CD4-positive, CD25-positive, alpha-beta regulatory T cell (primary cell): Measurements from ENCODE around the gene TRAPPC3. TPM values are rescaled to one million over a fixed set of nuclear protein-coding genes. Genes with fewer than 3 reads are reported as not detected.
A peak's percentile ranks its signal among the peaks of the same experiment; 100 is the strongest.

Experiments
- ATAC-seq, 2 donors: fragments of 150-1000 bp; cut with Tn5 transposase; one replicate each; pipeline ENCODE4 v1.10.0; 2021; ENCODE audit warnings: low read depth in 2 of 2, moderate number of reproducible peaks in 2 of 2, moderate library complexity in 1 of 2
- DNase-seq, 3 donors: peaks; one replicate each; pipeline versions ENCODE4 v3.0.0 to v3.0.0-alpha.2; 2012 to 2022; ENCODE audit warnings: mixed read lengths in 1 of 3
- H3K27ac ChIP-seq: one replicate; pipeline ENCODE4 v1.7.0; 2013; ENCODE audit warnings: mild to moderate bottlenecking, low read length; ENCODE audit not compliant: insufficient read depth, poor library complexity, severe bottlenecking
- H3K27me3 ChIP-seq: one replicate; pipeline ENCODE4 v1.7.0; 2013; ENCODE audit warnings: low read length; ENCODE audit not compliant: control insufficient read depth, insufficient read depth
- H3K36me3 ChIP-seq: one replicate; pipeline ENCODE4 v1.7.0; 2013; ENCODE audit warnings: mild to moderate bottlenecking, low read length, moderate library complexity; ENCODE audit not compliant: control insufficient read depth, insufficient read depth
- H3K4me1 ChIP-seq: 2 replicates; pipeline ENCODE4 v1.7.0; 2013; ENCODE audit warnings: mild to moderate bottlenecking, low read length; ENCODE audit not compliant: insufficient read depth, control insufficient read depth, poor library complexity, severe bottlenecking
- H3K4me3 ChIP-seq: one replicate; pipeline ENCODE4 v1.7.0; 2013; ENCODE audit warnings: low read depth, mild to moderate bottlenecking, low read length, moderate library complexity
- H3K9me3 ChIP-seq, 2 experiments: 1 replicate in 1 of 2; 2 replicates in 1 of 2; pipeline ENCODE4 v1.7.0; 2013; ENCODE audit warnings: low read length in 2 of 2, mild to moderate bottlenecking in 1 of 2, moderate library complexity in 1 of 2; ENCODE audit not compliant: control insufficient read depth in 2 of 2
- H3K27ac Mint-ChIP-seq, 3 donors: one replicate each; pipeline ENCODE4 v1.8.0; 2020 to 2022; ENCODE audit warnings: mild to moderate bottlenecking in 3 of 3, mixed read lengths in 3 of 3, moderate library complexity in 2 of 3
- H3K27me3 Mint-ChIP-seq: one replicate; pipeline ENCODE4 v1.8.0; 2022; ENCODE audit warnings: mild to moderate bottlenecking, mixed read lengths
- H3K36me3 Mint-ChIP-seq: one replicate; pipeline ENCODE4 v1.8.0; 2020; ENCODE audit warnings: mixed read lengths
- H3K4me1 Mint-ChIP-seq, 4 donors: one replicate each; pipeline ENCODE4 v1.8.0; 2020 to 2022; ENCODE audit warnings: mixed read lengths in 4 of 4, mild to moderate bottlenecking in 1 of 4
- H3K4me3 Mint-ChIP-seq, 4 donors: one replicate each; pipeline ENCODE4 v1.8.0; 2020 to 2022; ENCODE audit warnings: mild to moderate bottlenecking in 4 of 4, mixed read lengths in 4 of 4, moderate library complexity in 3 of 4
- H3K9me3 Mint-ChIP-seq, 7 donors: one replicate each; pipeline ENCODE4 v1.8.0; 2020 to 2022; ENCODE audit warnings: mixed read lengths in 7 of 7, mild to moderate bottlenecking in 3 of 7, moderate library complexity in 2 of 7
- polyA plus RNA-seq, 4 donors: library from polyadenylated mRNA; unstranded; fragments of 300-500 nt; fragmentation: Illumina TruSeq; gene quantifications; one replicate each; pipeline ENCODE4 v1.2.3, GENCODE V29; 2021
- total RNA-seq: library from RNA; stranded (reverse); gene quantifications from one replicate; pipeline ENCODE4 v1.2.3, GENCODE V29; 2022

TRAPPC3 gene
- total and polyA plus RNA-seq, 5 donors from 2014 or later, result 45.6 to 137 (median 124) TPM

GRCh38 chr1:36153476-36153875, 4.2 kb upstream of the TRAPPC3 start:
- Mint-ChIP-seq H3K9me3 (peaks cover 0 to 1% (median 0%) of the 10 kb centered on the region in 7 donors), H3K27ac (peak overlapping the region; percentile 18 to 98 (median 90)), H3K36me3 (no peaks in the 10 kb centered on the region), H3K4me3 (peak overlapping the region; percentile 48 to 97 (median 67)), H3K4me1 (peaks cover 0 to 80% (median 42%) of the 10 kb centered on the region in 4 donors), H3K27me3 (no peaks in the 10 kb centered on the region)
- no peak overlapping the region for H3K27ac ChIP-seq
- no peaks in the 10 kb centered on the region for H3K9me3 ChIP-seq
- H3K36me3 ChIP-seq, result no peaks in the 10 kb centered on the region
- H3K27me3 ChIP-seq, result no peaks in the 10 kb centered on the region
- H3K4me1 ChIP-seq, result peaks cover 66% of the 10 kb centered on the region
- no peak overlapping the region for H3K4me3 ChIP-seq
- no peak for ATAC-seq
- DNase-seq, result no peak

- DNase-seq, result peak; percentile 60 to 81 (median 63)
- H3K27me3 ChIP-seq, result no peaks in the 10 kb centered on the region
- H3K4me1 ChIP-seq, result peaks cover 58% of the 10 kb centered on the region
- H3K4me3 ChIP-seq, result peak overlapping the region; percentile 66
- no peaks in the 10 kb centered on the region for H3K36me3 ChIP-seq
- peaks cover 6 to 81% (median 41%) of the 10 kb centered on the region in 4 donors for H3K4me1 Mint-ChIP-seq
- no peaks in the 10 kb centered on the region for H3K9me3 ChIP-seq
- peak overlapping the region; percentile 70 to 97 (median 76) for H3K4me3 Mint-ChIP-seq
- H3K27me3 Mint-ChIP-seq, result no peaks in the 10 kb centered on the region
- peak overlapping the region; percentile 93 to 98 (median 93) for H3K27ac Mint-ChIP-seq
- peaks cover 0 to 1% (median 0%) of the 10 kb centered on the region in 7 donors for H3K9me3 Mint-ChIP-seq
- H3K36me3 Mint-ChIP-seq, result no peaks in the 10 kb centered on the region
- peak overlapping the region; percentile 96 for H3K27ac ChIP-seq
- no peak for ATAC-seq
These were observed 2.5 kb upstream of the TRAPPC3 start for GRCh38 chr1:36151845-36152203.

- H3K9me3 Mint-ChIP-seq, result peaks cover 0 to 1% (median 0%) of the 10 kb centered on the region in 7 donors
These were observed 2.0 kb upstream of the TRAPPC3 start for GRCh38 chr1:36151134-36151844.

GRCh38 chr1:36150296-36151133, 1.2 kb upstream of the TRAPPC3 start:
- peaks cover 58% of the 10 kb centered on the region for H3K4me1 ChIP-seq
- H3K27me3 ChIP-seq, result no peaks in the 10 kb centered on the region
- H3K4me3 Mint-ChIP-seq, result peak overlapping the region; percentile 97 to 99 (median 98)
- peaks cover 0 to 1% (median 0%) of the 10 kb centered on the region in 7 donors for H3K9me3 Mint-ChIP-seq
- no peaks in the 10 kb centered on the region for H3K36me3 ChIP-seq
- H3K4me3 ChIP-seq, result peak overlapping the region; percentile 80
- peak; percentile 27 to 33 for ATAC-seq
- peak overlapping the region; percentile 96 for H3K27ac ChIP-seq
- DNase-seq, result peak; percentile 49 to 84 (median 63)
- H3K9me3 ChIP-seq, result no peaks in the 10 kb centered on the region
- no peaks in the 10 kb centered on the region for H3K27me3 Mint-ChIP-seq
- no peaks in the 10 kb centered on the region for H3K36me3 Mint-ChIP-seq
- H3K4me1 Mint-ChIP-seq, result peaks cover 6 to 84% (median 43%) of the 10 kb centered on the region in 4 donors
- peak overlapping the region; percentile 98 to 100 (median 100) for H3K27ac Mint-ChIP-seq

More at GRCh38 chr1:36151134-36151844, 2.0 kb upstream of the TRAPPC3 start:
- H3K9me3 ChIP-seq, result no peaks in the 10 kb centered on the region
- H3K27me3 Mint-ChIP-seq, result no peaks in the 10 kb centered on the region
- H3K4me1 ChIP-seq, result peaks cover 58% of the 10 kb centered on the region
- peak overlapping the region; percentile 83 to 99 (median 97) for H3K4me3 Mint-ChIP-seq
- peaks cover 6 to 84% (median 43%) of the 10 kb centered on the region in 4 donors for H3K4me1 Mint-ChIP-seq
- no peak for DNase-seq
- peak overlapping the region; percentile 66 for H3K4me3 ChIP-seq
- H3K36me3 ChIP-seq, result no peaks in the 10 kb centered on the region
- H3K27me3 ChIP-seq, result no peaks in the 10 kb centered on the region
- no peaks in the 10 kb centered on the region for H3K36me3 Mint-ChIP-seq
- ATAC-seq, result no peak
- peak overlapping the region; percentile 94 to 100 (median 98) for H3K27ac Mint-ChIP-seq
- H3K27ac ChIP-seq, result peak overlapping the region; percentile 96

- Mint-ChIP-seq H3K27me3 (no peaks in the 10 kb centered on the region), H3K27ac (peak overlapping the region; percentile 98 to 100 (median 100)), H3K4me3 (peak overlapping the region; percentile 97 to 99 (median 98)), H3K9me3 (peaks cover 0 to 1% (median 0%) of the 10 kb centered on the region in 7 donors), H3K36me3 (no peaks in the 10 kb centered on the region), H3K4me1 (peaks cover 6 to 82% (median 43%) of the 10 kb centered on the region in 4 donors)
- no peak for ATAC-seq
- Histone ChIP-seq H3K9me3 (no peaks in the 10 kb centered on the region), H3K27me3 (no peaks in the 10 kb centered on the region), H3K4me1 (peaks cover 52% of the 10 kb centered on the region), H3K36me3 (no peaks in the 10 kb centered on the region), H3K4me3 (peak overlapping the region; percentile 80), H3K27ac (peak overlapping the region; percentile 96)
- DNase-seq, result no peak
These were observed 648 bp upstream of the TRAPPC3 start for GRCh38 chr1:36149973-36150295.

GRCh38 chr1:36148821-36149236, 457 bp downstream of the TRAPPC3 start:
- Mint-ChIP-seq H3K27me3 (no peaks in the 10 kb centered on the region), H3K27ac (peak overlapping the region; percentile 98 to 100 (median 100)), H3K36me3 (no peaks in the 10 kb centered on the region), H3K9me3 (peaks cover 0 to 1% (median 0%) of the 10 kb centered on the region in 7 donors), H3K4me1 (peaks cover 6 to 77% (median 39%) of the 10 kb centered on the region in 4 donors), H3K4me3 (peak overlapping the region; percentile 97 to 99 (median 98))
- Histone ChIP-seq H3K27me3 (no peaks in the 10 kb centered on the region), H3K4me3 (peak overlapping the region; percentile 79), H3K36me3 (no peaks in the 10 kb centered on the region), H3K27ac (peak overlapping the region; percentile 96), H3K4me1 (peaks cover 46% of the 10 kb centered on the region), H3K9me3 (no peaks in the 10 kb centered on the region)
- DNase-seq, result no peak
- peak; percentile 0 to 1 for ATAC-seq

GRCh38 chr1:36144413-36144812, 4.9 kb downstream of the TRAPPC3 start:
- H3K36me3 ChIP-seq, result peaks cover 9% of the 10 kb centered on the region
- Mint-ChIP-seq H3K4me1 (peaks cover 20 to 71% (median 40%) of the 10 kb centered on the region in 4 donors), H3K4me3 (peak overlapping the region in 1 of 4 donors; percentile 56), H3K36me3 (peaks cover 3% of the 10 kb centered on the region), H3K27ac (peak overlapping the region in 1 of 3 donors; percentile 12), H3K9me3 (no peaks in the 10 kb centered on the region), H3K27me3 (no peaks in the 10 kb centered on the region)
- no peak overlapping the region for H3K4me3 ChIP-seq
- H3K27ac ChIP-seq, result no peak overlapping the region
- H3K4me1 ChIP-seq, result peaks cover 17% of the 10 kb centered on the region
- ATAC-seq, result no peak
- no peaks in the 10 kb centered on the region for H3K27me3 ChIP-seq
- no peak for DNase-seq
- no peaks in the 10 kb centered on the region for H3K9me3 ChIP-seq
